Keratinocyte (primary cell): Measurements from ENCODE around the gene TUFT1. TPM values are rescaled to one million over a fixed set of nuclear protein-coding genes. Genes with fewer than 3 reads are reported as not detected.

Experiments used
- DNase-seq: peaks from one replicate; pipeline ENCODE4 v3.0.0-alpha.2; 2011; ENCODE audit warnings: low read depth, missing footprints, low spot score
- FAIRE-seq: peaks from 2 replicates; lab custom pipeline; 2011; peaks lifted over from hg19 to GRCh38; lab: Jason Lieb, UNC
- H2AFZ ChIP-seq: 2 replicates; pipeline ENCODE4 v1.6.0; 2012; ENCODE audit warnings: low read length, control low read depth, inconsistent platforms; ENCODE audit not compliant: control insufficient read depth
- H3K27ac ChIP-seq: 2 replicates; pipeline ENCODE4 v1.5.1; 2011; ENCODE audit warnings: low read length; ENCODE audit not compliant: control insufficient read depth, insufficient read depth
- H3K27me3 ChIP-seq: 3 replicates; pipeline ENCODE4 v1.6.0; 2011; ENCODE audit warnings: low read length; ENCODE audit not compliant: control insufficient read depth, insufficient read depth; ENCODE audit errors: extremely low read depth
- H3K36me3 ChIP-seq, 2 experiments: 2 replicates in 1 of 2; 3 replicates in 1 of 2; pipeline ENCODE4 v1.5.1; 2011; ENCODE audit warnings: low read length in 2 of 2, mild to moderate bottlenecking in 1 of 2; ENCODE audit not compliant: control insufficient read depth in 2 of 2, insufficient read depth in 2 of 2; ENCODE audit errors: extremely low read depth in 1 of 2
- H3K4me1 ChIP-seq: 3 replicates; pipeline ENCODE4 v1.5.1; 2011; ENCODE audit warnings: low read length; ENCODE audit not compliant: control insufficient read depth, insufficient read depth; ENCODE audit errors: extremely low read depth
- H3K4me2 ChIP-seq: 3 replicates; pipeline ENCODE4 v1.6.0; 2011; ENCODE audit warnings: low read depth, low read length; ENCODE audit not compliant: control insufficient read depth, insufficient read depth; ENCODE audit errors: extremely low read depth
- H3K4me3 ChIP-seq, 3 experiments: fragments of 200-600 bp in 1 of 3; sonication (generic) in 1 of 3; 2 replicates in 2 of 3; 3 replicates in 1 of 3; pipeline ENCODE4 v1.5.1; 2011 to 2016; ENCODE audit warnings: low read length in 3 of 3, mild to moderate bottlenecking in 3 of 3, control low read depth in 2 of 3, inconsistent platforms in 1 of 3, low read depth in 1 of 3, mixed read lengths in 1 of 3, mixed run types in 1 of 3, moderate library complexity in 1 of 3; ENCODE audit not compliant: control insufficient read depth in 2 of 3, insufficient read depth in 2 of 3; ENCODE audit errors: extremely low read depth in 1 of 3
- H3K79me2 ChIP-seq: 2 replicates; pipeline ENCODE4 v1.6.0; 2012; ENCODE audit warnings: low read length; ENCODE audit not compliant: control insufficient read depth, insufficient read depth
- H3K9ac ChIP-seq: 3 replicates; pipeline ENCODE4 v1.6.0; 2011; ENCODE audit warnings: low read length; ENCODE audit not compliant: control insufficient read depth, insufficient read depth; ENCODE audit errors: extremely low read depth
- H3K9me1 ChIP-seq: 3 replicates; pipeline ENCODE4 v1.6.0; 2011; ENCODE audit warnings: low read length; ENCODE audit not compliant: control insufficient read depth, insufficient read depth; ENCODE audit errors: extremely low read depth
- H3K9me3 ChIP-seq: 2 replicates; pipeline ENCODE4 v1.5.1; 2012; ENCODE audit warnings: low read depth, low read length; ENCODE audit not compliant: control insufficient read depth
- H4K20me1 ChIP-seq: 3 replicates; pipeline ENCODE4 v1.6.0; 2011; ENCODE audit warnings: low read length; ENCODE audit not compliant: control insufficient read depth, insufficient read depth; ENCODE audit errors: extremely low read depth
- CTCF ChIP-seq, 3 experiments: IDR thresholded peaks in 1 of 3; conservative IDR thresholded peaks in 1 of 3; optimal IDR thresholded peaks in 1 of 3; 2 replicates in 2 of 3; 3 replicates in 1 of 3; pipeline versions ENCODE3 to v1.5.1; 2011; ENCODE audit warnings: low read length in 3 of 3, mild to moderate bottlenecking in 3 of 3, moderate library complexity in 2 of 3, control low read depth in 1 of 3, inconsistent platforms in 1 of 3; ENCODE audit not compliant: insufficient read depth in 2 of 3; ENCODE audit errors: extremely low read depth in 1 of 3
- EZH2 ChIP-seq: IDR thresholded peaks from one replicate; pipeline ENCODE4 v1.6.1; 2012; ENCODE audit warnings: inconsistent platforms, mild to moderate bottlenecking, low read length, moderate library complexity
- dilution Hi-C: fragments of 300-500 bp; cut with MboI; formaldehyde crosslinking; loops from one replicate; pipeline ENCODE4 v1.7.0; 2020; ENCODE audit warnings: low sequenced_read_pairs; ENCODE audit not compliant: extremely low pct_ligation_motif_present
- polyA plus RNA-seq, 5 experiments: library from polyadenylated mRNA; depleted of rRNA in 3 of 5; stranded (reverse) in 3 of 5; stranded (forward) in 1 of 5; unstranded in 1 of 5; fragments of >200 nt; gene quantifications; 1 replicate in 1 of 5; 2 replicates in 3 of 5; 3 replicates in 1 of 5; pipeline versions ENCODE4 v1.2.1 to v1.2.3, GENCODE V29; 2011 to 2012; ENCODE audit warnings: missing spikeins in 2 of 5, low read depth in 1 of 5, low replicate concordance in 1 of 5

TUFT1 gene
- polyA plus RNA-seq, 1 donor (not counting 4 experiments of a cell fraction or from before 2014, with no cell fraction given) = 70.0 TPM

GRCh38 chr1:151556052-151556451 is 15.9 kb downstream of the TUFT1 start:
- no peaks in the 10 kb centered on the region for H3K9me3 ChIP-seq

GRCh38 chr1:151562661-151563060 is 22.6 kb downstream of the TUFT1 start:
- peaks cover 10% of the 10 kb centered on the region for H4K20me1 ChIP-seq
- no peak for DNase-seq
- H3K27ac ChIP-seq = no peak overlapping the region
- no peaks in the 10 kb centered on the region for H3K9me3 ChIP-seq
- H3K9me1 ChIP-seq = peaks cover 2% of the 10 kb centered on the region
- H2AFZ ChIP-seq = no peak overlapping the region
- H3K9ac ChIP-seq = no peak overlapping the region
- H3K4me1 ChIP-seq = peaks cover 33% of the 10 kb centered on the region
- no peak overlapping the region for H3K4me3 ChIP-seq
- no peak for TF ChIP-seq CTCF (optimal IDR thresholded peaks at IDR 0.05 in 1 of 3, IDR thresholded peaks at IDR 0.05 in 1 of 3, conservative IDR thresholded peaks at IDR 0.05 in 1 of 3; ENCODE audit: extremely low read depth in 1 of 3, insufficient read depth in 2 of 3, low read length in 3 of 3)
- no peak for TF ChIP-seq EZH2
- dilution Hi-C loops = no loop called here
- no peak for FAIRE-seq
- H3K79me2 ChIP-seq = peaks cover 42% of the 10 kb centered on the region
- H3K36me3 ChIP-seq = peaks cover 34 to 51% of the 10 kb centered on the region in 2 experiments
- no peaks in the 10 kb centered on the region for H3K27me3 ChIP-seq
- H3K4me2 ChIP-seq = no peak overlapping the region

More at GRCh38 chr1:151556052-151556451, 15.9 kb downstream of the TUFT1 start:
- Histone ChIP-seq H3K4me2 (no peak overlapping the region), H3K36me3 (peaks cover 13 to 15% of the 10 kb centered on the region in 2 experiments), H3K4me1 (peaks cover 24% of the 10 kb centered on the region), H3K27me3 (no peaks in the 10 kb centered on the region), H3K27ac (no peak overlapping the region), H2AFZ (no peak overlapping the region), H3K9ac (no peak overlapping the region), H3K79me2 (peaks cover 84% of the 10 kb centered on the region), H3K9me1 (peaks cover 2% of the 10 kb centered on the region), H4K20me1 (peaks cover 9% of the 10 kb centered on the region), H3K4me3 (no peak overlapping the region)
- DNase-seq = no peak
- TF ChIP-seq CTCF (optimal IDR thresholded peaks at IDR 0.05 in 1 of 3, IDR thresholded peaks at IDR 0.05 in 1 of 3, conservative IDR thresholded peaks at IDR 0.05 in 1 of 3; ENCODE audit: extremely low read depth in 1 of 3, insufficient read depth in 2 of 3, low read length in 3 of 3) (no peak), EZH2 (no peak)
- no peak for FAIRE-seq
- dilution Hi-C loops = no loop called here
